Stimulated activated CD4-positive, alpha-beta T cell treated with anti-CD3 and anti-CD28 coated beads, TNF-alpha, amount 100 ng/mL, for 48 hours (primary cell): ENCODE results near the gene C3orf49.

ENCODE experiments used
- DNase-seq, 3 donors: peaks; one replicate each; pipeline ENCODE4 v3.0.0-alpha.2; 2020; ENCODE audit warnings: low read depth in 3 of 3

Gene C3orf49

GRCh38 chr3:63819151-63819398 is at the start of gene C3orf49:
Gene C3orf49 (plus strand): TSS chr3:63819299. CDS start chr3:63819472, 173 bp downstream.
- no peak for DNase-seq

- no peak for DNase-seq
These were observed 44.3 kb upstream of the C3orf49 start for GRCh38 chr3:63774781-63775180.

GRCh38 chr3:63779227-63779626 is 39.9 kb upstream of the C3orf49 start:
- no peak for DNase-seq

- no peak for DNase-seq
These were observed 27.1 kb upstream of the C3orf49 start for GRCh38 chr3:63791974-63792373.

GRCh38 chr3:63795438-63795837 is 23.7 kb upstream of the C3orf49 start:
- no peak for DNase-seq

GRCh38 chr3:63798544-63798943 is 20.6 kb upstream of the C3orf49 start:
- no peak for DNase-seq

GRCh38 chr3:63798949-63799348 is 20.1 kb upstream of the C3orf49 start:
- DNase-seq: no peak

- DNase-seq: no peak
These were observed 19.0 kb upstream of the C3orf49 start for GRCh38 chr3:63800097-63800496.

GRCh38 chr3:63803911-63804310 is 15.2 kb upstream of the C3orf49 start:
- DNase-seq: no peak

- no peak for DNase-seq
These were observed 11.0 kb upstream of the C3orf49 start for GRCh38 chr3:63807961-63808565.

GRCh38 chr3:63808633-63809032 is 10.5 kb upstream of the C3orf49 start:
- no peak for DNase-seq

- no peak for DNase-seq
These were observed 9.5 kb upstream of the C3orf49 start for GRCh38 chr3:63809607-63810006.

- no peak for DNase-seq
These were observed 4.9 kb upstream of the C3orf49 start for GRCh38 chr3:63814237-63814636.

GRCh38 chr3:63817225-63817624 is 1.9 kb upstream of the C3orf49 start:
- DNase-seq: no peak

GRCh38 chr3:63818282-63819150 is 583 bp upstream of the C3orf49 start:
- peak; percentile 19 to 45 (median 41) for DNase-seq

- DNase-seq: no peak
These were observed 5.2 kb downstream of the C3orf49 start for GRCh38 chr3:63824309-63824708.

- no peak for DNase-seq
These were observed 11.4 kb downstream of the C3orf49 start for GRCh38 chr3:63830526-63830925.

- DNase-seq: no peak
These were observed 13.3 kb downstream of the C3orf49 start for GRCh38 chr3:63832395-63832794.

GRCh38 chr3:63841704-63842103 is 22.6 kb downstream of the C3orf49 start:
- DNase-seq: no peak

- DNase-seq: no peak
These were observed 23.0 kb downstream of the C3orf49 start for GRCh38 chr3:63842127-63842526.

- DNase-seq: no peak
These were observed 26.1 kb downstream of the C3orf49 start for GRCh38 chr3:63845215-63845614.

- no peak for DNase-seq
These were observed 28.8 kb downstream of the C3orf49 start for GRCh38 chr3:63847718-63848450.

- no peak for DNase-seq
These were observed 30.1 kb downstream of the C3orf49 start for GRCh38 chr3:63849175-63849574.
